ENCODE data around the gene KCNH5. TPM values are rescaled to one million over a fixed set of nuclear protein-coding genes. Genes with fewer than 3 reads are reported as not detected.

KCNH5 gene
- total RNA-seq, 2 experiments from 2014 or later, result not detected

DNA sequence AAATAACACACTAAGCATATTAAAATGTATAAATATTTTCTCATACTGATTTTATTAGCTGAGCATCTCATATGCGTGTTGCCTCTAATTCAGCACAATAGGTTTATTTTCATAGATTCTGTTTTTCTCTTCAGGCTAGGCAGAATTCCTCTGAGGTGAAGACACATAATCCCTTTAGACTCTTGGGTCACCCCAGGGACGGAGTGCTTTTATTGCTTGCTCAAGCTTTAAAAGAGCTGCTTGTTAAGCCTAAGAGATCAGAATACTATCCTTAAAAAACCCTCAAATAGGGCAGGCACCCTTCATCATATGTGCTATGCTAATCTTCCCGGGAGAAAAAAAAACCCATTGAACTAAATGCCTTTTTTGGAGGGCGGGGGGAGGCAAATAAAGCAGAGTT, 390.1 kb downstream of the KCNH5 start:
- no peak overlapping the region for H3K27ac ChIP-seq (ENCODE audit: low read depth in 1 of 2, low read length in 2 of 2)
- no peaks in the 10 kb centered on the region for H3K27me3 Mint-ChIP-seq
- H3K4me1 Mint-ChIP-seq (ENCODE audit: low read depth), result no peaks in the 10 kb centered on the region
- POLR2A ChIA-PET, result no interaction called here
- H3K9me3 ChIP-seq (ENCODE audit: control insufficient read depth in 1 of 2, insufficient read depth in 1 of 2, low read length in 2 of 2), result peaks cover 0 to 3% of the 10 kb centered on the region in 2 experiments
- H3K27me3 ChIP-seq (ENCODE audit: control insufficient read depth in 1 of 2, insufficient read depth in 2 of 2, low read length in 2 of 2), result no peaks in the 10 kb centered on the region
- H3K36me3 Mint-ChIP-seq (ENCODE audit: low read depth), result no peaks in the 10 kb centered on the region
- ATAC-seq (ENCODE audit: poor library complexity), result no peak
- no peak overlapping the region for H3K4me3 ChIP-seq (ENCODE audit: low read length)
- TF ChIP-seq, protein P1, sequence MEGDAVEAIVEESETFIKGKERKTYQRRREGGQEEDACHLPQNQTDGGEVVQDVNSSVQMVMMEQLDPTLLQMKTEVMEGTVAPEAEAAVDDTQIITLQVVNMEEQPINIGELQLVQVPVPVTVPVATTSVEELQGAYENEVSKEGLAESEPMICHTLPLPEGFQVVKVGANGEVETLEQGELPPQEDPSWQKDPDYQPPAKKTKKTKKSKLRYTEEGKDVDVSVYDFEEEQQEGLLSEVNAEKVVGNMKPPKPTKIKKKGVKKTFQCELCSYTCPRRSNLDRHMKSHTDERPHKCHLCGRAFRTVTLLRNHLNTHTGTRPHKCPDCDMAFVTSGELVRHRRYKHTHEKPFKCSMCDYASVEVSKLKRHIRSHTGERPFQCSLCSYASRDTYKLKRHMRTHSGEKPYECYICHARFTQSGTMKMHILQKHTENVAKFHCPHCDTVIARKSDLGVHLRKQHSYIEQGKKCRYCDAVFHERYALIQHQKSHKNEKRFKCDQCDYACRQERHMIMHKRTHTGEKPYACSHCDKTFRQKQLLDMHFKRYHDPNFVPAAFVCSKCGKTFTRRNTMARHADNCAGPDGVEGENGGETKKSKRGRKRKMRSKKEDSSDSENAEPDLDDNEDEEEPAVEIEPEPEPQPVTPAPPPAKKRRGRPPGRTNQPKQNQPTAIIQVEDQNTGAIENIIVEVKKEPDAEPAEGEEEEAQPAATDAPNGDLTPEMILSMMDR (IDR thresholded peaks at IDR 0.05), result no peak
- DNase-seq, result no peak
- H3K9me3 Mint-ChIP-seq, result no peaks in the 10 kb centered on the region
- intact Hi-C loops (cut with DNase I, micrococcal nuclease), result no loop called here
- H3K4me1 ChIP-seq (ENCODE audit: insufficient read depth, low read length), result no peaks in the 10 kb centered on the region
- no peak overlapping the region for H3K27ac Mint-ChIP-seq
- H3K36me3 ChIP-seq (ENCODE audit: insufficient read depth, low read length), result no peaks in the 10 kb centered on the region
- H3K4me3 Mint-ChIP-seq, result no peak overlapping the region
- CTCF ChIA-PET, result no interaction called here

DNA sequence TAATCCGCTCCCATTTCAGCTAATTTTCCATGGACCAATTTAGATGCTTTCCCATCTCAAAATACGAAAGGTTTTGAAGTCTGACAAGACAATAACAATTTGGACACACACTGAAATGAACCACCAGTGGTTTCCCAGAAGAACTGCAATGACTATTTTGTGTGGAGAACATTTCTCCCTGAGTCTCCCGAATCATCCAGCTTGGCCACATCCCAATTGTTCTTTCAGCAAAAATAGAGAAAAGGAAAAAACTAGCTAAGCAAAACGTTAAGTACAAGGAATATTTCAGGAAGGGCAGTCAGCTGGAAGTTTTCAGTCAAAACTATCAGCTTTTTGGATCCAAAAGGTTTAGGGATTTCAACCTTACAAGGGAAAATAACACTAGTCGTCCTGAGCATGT, 390.6 kb downstream of the KCNH5 start:
- Histone ChIP-seq H3K9me3 (ENCODE audit: control insufficient read depth in 1 of 2, insufficient read depth in 1 of 2, low read length in 2 of 2) (no peaks in the 10 kb centered on the region), H3K27me3 (ENCODE audit: control insufficient read depth in 1 of 2, insufficient read depth in 2 of 2, low read length in 2 of 2) (no peaks in the 10 kb centered on the region), H3K27ac (ENCODE audit: low read depth in 1 of 2, low read length in 2 of 2) (no peak overlapping the region), H3K4me3 (ENCODE audit: low read length) (no peak overlapping the region), H3K4me1 (ENCODE audit: insufficient read depth, low read length) (no peaks in the 10 kb centered on the region), H3K36me3 (ENCODE audit: insufficient read depth, low read length) (no peaks in the 10 kb centered on the region)
- no peaks in the 10 kb centered on the region for H3K36me3 Mint-ChIP-seq (ENCODE audit: low read depth)
- no peaks in the 10 kb centered on the region for H3K27me3 Mint-ChIP-seq
- POLR2A ChIA-PET, result no interaction called here
- intact Hi-C loops (cut with DNase I, micrococcal nuclease), result no loop called here
- H3K9me3 Mint-ChIP-seq, result no peaks in the 10 kb centered on the region
- CTCF ChIA-PET, result no interaction called here
- H3K4me3 Mint-ChIP-seq, result no peak overlapping the region
- H3K27ac Mint-ChIP-seq, result no peak overlapping the region
- DNase-seq, result no peak
- TF ChIP-seq, protein P1 (IDR thresholded peaks at IDR 0.05), result no peak
- no peaks in the 10 kb centered on the region for H3K4me1 Mint-ChIP-seq (ENCODE audit: low read depth)
- no peak for ATAC-seq (ENCODE audit: poor library complexity)

Other genes starting within 250 kb of the KCNH5 start
- gene RHOJ, start 159.0 kb upstream of the KCNH5 start, total RNA-seq, result not detected